ENCODE measurements around the gene SFXN1. TPM values are rescaled to one million over a fixed set of nuclear protein-coding genes. Genes with fewer than 3 reads are reported as not detected.
A peak's percentile ranks its signal among the peaks of the same experiment; 100 is the strongest.
"Not testable (repeated sequence)": the region's sequence is repeated elsewhere in the genome, so short reads cannot be mapped to it uniquely, and the experiment has no call there.

Gene SFXN1
- total and polyA plus RNA-seq, 7 donors = 8.6 to 25.0 (median 16.3) TPM

- H3K4me1 ChIP-seq = peaks cover 3% of the 10 kb centered on the region
- intact Hi-C loops (cut with DNase I) = loop anchor here in 1 of 2 donors (5.0 kb wide), 1 partner anchor 491 kb away; no protein-coding TSS in a partner anchor
- H3K27me3 ChIP-seq (ENCODE audit: insufficient read depth in 3 of 3, low read length in 2 of 3) = peaks cover 0 to 51% (median 4%) of the 10 kb centered on the region in 3 donors
- no peak for TF ChIP-seq CTCF (IDR thresholded peaks at IDR 0.05)
- DNase-seq = no peak
- WGBS, 3 donors = 3 to 4% (median 3%) methylated on average over 28 to 29 of the region's 29 CpGs
- H3K36me3 ChIP-seq (ENCODE audit: insufficient read depth in 1 of 2, low read depth in 1 of 2) = no peaks in the 10 kb centered on the region
- no peaks in the 10 kb centered on the region for H3K9me3 ChIP-seq
- peak in 1 of 4 donors; percentile 22 for ATAC-seq
- H3K4me3 ChIP-seq = peak overlapping the region; percentile 54
- no peak overlapping the region for H3K27ac ChIP-seq
These were observed 34.8 kb upstream of the SFXN1 start for GRCh38 chr5:175443514-175444059.

GRCh38 chr5:175444060-175444904, 34.1 kb upstream of the SFXN1 start, which contains the start of gene DRD1:
DRD1 (minus strand) TSS chr5:175444182; CDS start chr5:175443099, 1,083 bp downstream.
- DNase-seq (peak; percentile 35 to 54), ATAC-seq (peak; percentile 51 to 76 (median 63))
- intact Hi-C loops (cut with DNase I) = loop anchor here in 1 of 2 donors (5.0 kb wide), 1 partner anchor 492 kb away; no protein-coding TSS in a partner anchor
- Histone ChIP-seq H3K36me3 (ENCODE audit: insufficient read depth in 1 of 2, low read depth in 1 of 2) (no peaks in the 10 kb centered on the region), H3K4me1 (peaks cover 3% of the 10 kb centered on the region), H3K4me3 (peak within 1 kb of the TSS; percentile 54), H3K27ac (no peak within 1 kb of the TSS), H3K9me3 (no peaks in the 10 kb centered on the region), H3K27me3 (ENCODE audit: insufficient read depth in 3 of 3, low read length in 2 of 3) (peaks cover 0 to 58% (median 4%) of the 10 kb centered on the region in 3 donors)
- WGBS, 3 donors = 0 to 1% (median 1%) methylated on average over 73 to 91 of the region's 91 CpGs
- peak; percentile 68 for TF ChIP-seq CTCF (IDR thresholded peaks at IDR 0.05)

- intact Hi-C loops (cut with DNase I) = loop anchor here (5.0 kb wide), 1 partner anchor 493 kb away; no protein-coding TSS in a partner anchor
These were observed 33.4 kb upstream of the SFXN1 start for GRCh38 chr5:175444905-175445456.

GRCh38 chr5:175446378-175446777, 32.0 kb upstream of the SFXN1 start:
- peaks cover 0 to 66% (median 4%) of the 10 kb centered on the region in 3 donors for H3K27me3 ChIP-seq (ENCODE audit: insufficient read depth in 3 of 3, low read length in 2 of 3)
- DNase-seq; H3K27ac ChIP-seq; H3K4me3 ChIP-seq; H3K4me1 ChIP-seq; ATAC-seq; H3K9me3 ChIP-seq; H3K36me3 ChIP-seq (ENCODE audit: insufficient read depth in 1 of 2, low read depth in 1 of 2): not testable (repeated sequence)
- 48 to 56% (median 49%) methylated on average over 14 of the region's 14 CpGs for WGBS, 3 donors
- intact Hi-C loops (cut with DNase I) = loop anchor here in 1 of 2 donors (5.0 kb wide), 1 partner anchor 494 kb away; no protein-coding TSS in a partner anchor

More at GRCh38 chr5:175444905-175445456, 33.4 kb upstream of the SFXN1 start:
- TF ChIP-seq CTCF (IDR thresholded peaks at IDR 0.05) = no peak
- H3K36me3 ChIP-seq (ENCODE audit: insufficient read depth in 1 of 2, low read depth in 1 of 2) = no peaks in the 10 kb centered on the region
- peak overlapping the region; percentile 54 for H3K4me3 ChIP-seq
- 20 to 24% (median 21%) methylated on average over 37 of the region's 37 CpGs for WGBS, 3 donors
- H3K4me1 ChIP-seq = peaks cover 3% of the 10 kb centered on the region
- no peaks in the 10 kb centered on the region for H3K9me3 ChIP-seq
- DNase-seq (no peak), ATAC-seq (no peak)
- H3K27ac ChIP-seq = no peak overlapping the region
- H3K27me3 ChIP-seq (ENCODE audit: insufficient read depth in 3 of 3, low read length in 2 of 3) = peaks cover 0 to 59% (median 4%) of the 10 kb centered on the region in 3 donors

All from psoas muscle (tissue), 8 donors.